BJ (cell line): ENCODE measurements around the gene NALCN. TPM values are rescaled to one million over a fixed set of nuclear protein-coding genes. Genes with fewer than 3 reads are reported as not detected.

Experiments
- CTCF ChIA-PET: fragments of 350-600 bp; formaldehyde crosslinking; extraction: SDS; loops from one replicate; lab custom pipeline; 2021; ENCODE audit warnings: antibody characterized with exemption, inconsistent platforms; lab: Yijun Ruan, JAX
- POLR2A ChIA-PET: fragments of 300-600 bp; sonication (Branson Sonifier 250); formaldehyde crosslinking; extraction: SDS; loops from one replicate; lab custom pipeline; 2021; ENCODE audit warnings: antibody characterized with exemption; lab: Charles Lee
- DNase-seq: peaks from one replicate; pipeline ENCODE4 v3.0.0-alpha.2; 2011; ENCODE audit warnings: low read depth
- H3K27me3 ChIP-seq: 2 replicates; pipeline ENCODE4 v1.6.0; 2011; ENCODE audit warnings: low read length; ENCODE audit not compliant: control insufficient read depth, insufficient read depth
- H3K36me3 ChIP-seq: 2 replicates; pipeline ENCODE4 v1.5.1; 2011; ENCODE audit warnings: low read length; ENCODE audit not compliant: control insufficient read depth, insufficient read depth
- H3K4me3 ChIP-seq: 2 replicates; pipeline ENCODE4 v1.5.1; 2011; ENCODE audit warnings: low read depth, mild to moderate bottlenecking, control low read depth, low read length
- CTCF ChIP-seq: IDR thresholded peaks from 2 replicates; pipeline ENCODE4 v1.5.1; 2011; ENCODE audit warnings: low read depth, mild to moderate bottlenecking, control low read depth, inconsistent platforms, low read length, moderate library complexity; ENCODE audit not compliant: insufficient read depth
- polyA plus RNA-seq: library from polyadenylated mRNA; depleted of rRNA; stranded (reverse); fragments of >200 nt; gene quantifications from 2 replicates; pipeline ENCODE4 v1.2.3, GENCODE V29; 2011

NALCN gene
- polyA plus RNA-seq, 1 experiment = 2.9 TPM

GRCh38 chr13:101425623-101426022 lies 9.3 kb upstream of the NALCN start:
- no peak for DNase-seq
- CTCF ChIA-PET = no interaction called here
- Histone ChIP-seq H3K36me3 (no peaks in the 10 kb centered on the region), H3K27me3 (no peaks in the 10 kb centered on the region), H3K4me3 (no peak overlapping the region)
- POLR2A ChIA-PET = no interaction called here
- TF ChIP-seq CTCF = no peak

- CTCF ChIA-PET = no interaction called here
- POLR2A ChIA-PET = no interaction called here
- Histone ChIP-seq H3K27me3 (no peaks in the 10 kb centered on the region), H3K4me3 (no peak overlapping the region), H3K36me3 (no peaks in the 10 kb centered on the region)
- no peak for DNase-seq
- no peak for TF ChIP-seq CTCF
Measured at GRCh38 chr13:101425156-101425471, 8.8 kb upstream of the NALCN start.

GRCh38 chr13:101424381-101425155 lies 8.3 kb upstream of the NALCN start:
- H3K4me3 ChIP-seq = no peak overlapping the region
- no peak for TF ChIP-seq CTCF
- POLR2A ChIA-PET = no interaction called here
- no peaks in the 10 kb centered on the region for H3K36me3 ChIP-seq
- DNase-seq = no peak
- H3K27me3 ChIP-seq = no peaks in the 10 kb centered on the region
- CTCF ChIA-PET = no interaction called here

GRCh38 chr13:101423872-101424271 lies 7.6 kb upstream of the NALCN start:
- Histone ChIP-seq H3K27me3 (no peaks in the 10 kb centered on the region), H3K36me3 (no peaks in the 10 kb centered on the region), H3K4me3 (no peak overlapping the region)
- no peak for DNase-seq
- no peak for TF ChIP-seq CTCF
- POLR2A ChIA-PET = no interaction called here
- CTCF ChIA-PET = no interaction called here

GRCh38 chr13:101417501-101417900 lies 1.2 kb upstream of the NALCN start:
- no peaks in the 10 kb centered on the region for H3K27me3 ChIP-seq
- ChIA-PET POLR2A (interaction anchor here (0.7 kb wide), 1 partner anchor 267 kb away, joined by 3 read pairs; no protein-coding TSS in a partner anchor), CTCF (interaction anchor here (0.7 to 1.7 kb wide), 2 partner anchors 9 to 258 kb away, joined by 3 read pairs; no protein-coding TSS in a partner anchor)
- no peak for DNase-seq
- H3K4me3 ChIP-seq = no peak overlapping the region
- TF ChIP-seq CTCF = no peak
- no peaks in the 10 kb centered on the region for H3K36me3 ChIP-seq
